Measurements from ENCODE around the gene PRKX.
"Not testable (repeated sequence)": the region's sequence is repeated elsewhere in the genome, so short reads cannot be mapped to it uniquely, and the experiment has no call there.

The PRKX gene

GRCh38 chrX:3713225-3713936, at the start of gene PRKX:
Gene PRKX, minus strand, starts transcription at chrX:3713649. Its CDS starts 396 bp downstream, at chrX:3713253.
- Histone ChIP-seq H3K27ac (peak within 1 kb of the TSS; percentile 49 to 81), H3K4me3 (peak within 1 kb of the TSS; percentile 90)
- TF ChIP-seq, protein P1, sequence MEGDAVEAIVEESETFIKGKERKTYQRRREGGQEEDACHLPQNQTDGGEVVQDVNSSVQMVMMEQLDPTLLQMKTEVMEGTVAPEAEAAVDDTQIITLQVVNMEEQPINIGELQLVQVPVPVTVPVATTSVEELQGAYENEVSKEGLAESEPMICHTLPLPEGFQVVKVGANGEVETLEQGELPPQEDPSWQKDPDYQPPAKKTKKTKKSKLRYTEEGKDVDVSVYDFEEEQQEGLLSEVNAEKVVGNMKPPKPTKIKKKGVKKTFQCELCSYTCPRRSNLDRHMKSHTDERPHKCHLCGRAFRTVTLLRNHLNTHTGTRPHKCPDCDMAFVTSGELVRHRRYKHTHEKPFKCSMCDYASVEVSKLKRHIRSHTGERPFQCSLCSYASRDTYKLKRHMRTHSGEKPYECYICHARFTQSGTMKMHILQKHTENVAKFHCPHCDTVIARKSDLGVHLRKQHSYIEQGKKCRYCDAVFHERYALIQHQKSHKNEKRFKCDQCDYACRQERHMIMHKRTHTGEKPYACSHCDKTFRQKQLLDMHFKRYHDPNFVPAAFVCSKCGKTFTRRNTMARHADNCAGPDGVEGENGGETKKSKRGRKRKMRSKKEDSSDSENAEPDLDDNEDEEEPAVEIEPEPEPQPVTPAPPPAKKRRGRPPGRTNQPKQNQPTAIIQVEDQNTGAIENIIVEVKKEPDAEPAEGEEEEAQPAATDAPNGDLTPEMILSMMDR (IDR thresholded peaks at IDR 0.05): no peak
- no peak for DNase-seq (ENCODE audit: low spot score)

DNA sequence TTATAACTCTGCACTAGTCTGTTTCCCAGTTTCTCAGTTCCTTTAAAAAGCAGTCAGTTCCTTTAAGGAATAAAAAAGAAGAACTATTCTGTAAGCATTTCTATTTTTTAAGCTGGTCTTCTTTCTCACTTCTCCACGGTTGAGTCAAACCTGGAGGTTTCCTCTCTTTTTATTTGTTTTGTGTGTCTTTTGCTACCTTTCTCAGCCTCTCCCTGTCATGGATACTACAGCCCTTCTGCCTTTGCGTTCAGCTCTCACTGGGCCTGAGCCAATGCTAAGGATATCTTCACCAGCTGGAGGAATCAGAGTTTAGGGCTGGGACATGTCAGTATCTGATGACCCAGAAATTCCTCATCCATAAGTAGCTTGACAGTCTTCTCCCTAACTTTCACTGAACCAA, 49.7 kb upstream of the PRKX start:
- TF ChIP-seq, protein P1 (IDR thresholded peaks at IDR 0.05): no peak
- no peak overlapping the region for H3K27ac ChIP-seq
- no peak overlapping the region for H3K4me3 ChIP-seq
- DNase-seq (ENCODE audit: low spot score): no peak

GRCh38 chrX:3757510-3758025, 44.1 kb upstream of the PRKX start:
- no peak overlapping the region for H3K27ac ChIP-seq
- DNase-seq (ENCODE audit: low spot score): no peak
- TF ChIP-seq, protein P1 (IDR thresholded peaks at IDR 0.05): no peak
- no peak overlapping the region for H3K4me3 ChIP-seq

- DNase-seq (ENCODE audit: low spot score): no peak
- Histone ChIP-seq H3K27ac (no peak overlapping the region), H3K4me3 (no peak overlapping the region)
- TF ChIP-seq, protein P1 (IDR thresholded peaks at IDR 0.05): no peak
Measured at GRCh38 chrX:3748052-3748559, 34.7 kb upstream of the PRKX start.

DNA sequence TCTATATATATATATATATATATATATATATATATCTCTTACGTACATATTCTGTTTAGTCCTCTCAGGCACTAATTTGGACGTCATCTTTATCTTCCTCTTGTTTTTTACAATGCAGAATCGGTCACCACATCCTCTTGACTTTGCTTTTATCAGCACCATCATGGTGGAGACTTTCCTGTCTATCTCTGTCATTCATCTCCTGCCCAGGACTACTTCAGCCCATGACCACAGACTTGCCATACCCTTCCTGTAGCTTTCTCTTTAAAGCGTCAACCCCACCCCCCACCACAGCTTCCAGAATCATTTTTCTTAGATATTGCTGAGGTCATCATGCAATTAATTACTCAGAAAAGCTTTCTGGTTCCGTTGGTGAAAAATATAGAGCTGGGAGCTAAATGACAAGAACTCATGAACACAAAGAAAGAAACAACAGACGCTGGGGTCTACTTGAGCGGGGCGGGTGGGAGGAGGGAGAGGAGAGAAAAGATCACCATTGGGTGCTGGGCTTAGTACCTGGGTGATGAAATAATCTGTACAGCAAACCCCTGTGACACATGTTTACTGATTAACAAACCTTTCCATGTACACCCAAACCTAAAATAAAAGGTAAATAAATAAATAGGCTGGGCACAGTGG, 30.5 kb upstream of the PRKX start:
- Histone ChIP-seq H3K27ac (no peak overlapping the region), H3K4me3 (no peak overlapping the region)
- TF ChIP-seq, protein P1 (IDR thresholded peaks at IDR 0.05): no peak
- no peak for DNase-seq (ENCODE audit: low spot score)

- not testable (repeated sequence) for DNase-seq (ENCODE audit: low spot score); H3K27ac ChIP-seq; H3K4me3 ChIP-seq
Measured at GRCh38 chrX:3740946-3741345, 27.5 kb upstream of the PRKX start.

DNA sequence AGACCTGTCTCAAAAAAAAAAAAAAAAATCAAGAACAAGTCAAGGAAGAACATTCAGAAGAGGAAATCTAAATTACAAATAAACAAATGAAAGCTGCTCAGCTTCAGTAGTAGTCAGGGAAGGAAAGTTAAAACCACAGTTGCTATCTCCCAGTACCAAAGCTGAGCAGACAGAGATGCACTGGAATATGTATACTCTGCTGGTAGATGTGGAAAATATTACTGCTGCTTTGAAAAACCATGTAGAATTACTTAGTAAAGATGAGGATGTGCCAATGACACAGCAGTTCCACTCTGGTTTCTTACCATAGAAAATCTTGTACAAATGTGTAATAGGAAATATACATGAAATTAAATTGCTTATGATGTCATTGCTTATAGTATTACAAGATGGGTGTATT, 25.1 kb upstream of the PRKX start:
- TF ChIP-seq, protein P1 (IDR thresholded peaks at IDR 0.05): no peak
- H3K27ac ChIP-seq: no peak overlapping the region
- no peak overlapping the region for H3K4me3 ChIP-seq
- DNase-seq (ENCODE audit: low spot score): no peak

DNA sequence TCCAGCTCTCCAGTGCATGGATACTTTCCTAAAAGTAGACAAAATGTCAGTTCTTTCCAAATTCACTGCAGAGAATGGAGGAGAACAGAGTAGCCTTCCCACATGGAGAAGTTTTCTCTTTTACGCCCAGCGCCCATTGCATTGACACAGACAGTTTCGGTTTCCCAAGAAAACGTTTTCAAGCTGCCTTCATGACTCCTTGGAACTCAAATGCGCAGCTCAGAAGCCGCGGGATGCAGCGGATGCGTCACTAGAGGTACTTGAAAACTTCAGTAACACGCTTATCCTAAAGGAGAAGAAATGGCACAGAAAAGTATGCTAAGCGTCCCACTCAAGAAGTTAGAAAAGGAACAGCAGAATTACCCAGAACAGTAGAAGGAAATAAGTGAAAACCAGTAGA, 23.1 kb upstream of the PRKX start:
- H3K4me3 ChIP-seq; DNase-seq (ENCODE audit: low spot score); H3K27ac ChIP-seq: not testable (repeated sequence)

DNA sequence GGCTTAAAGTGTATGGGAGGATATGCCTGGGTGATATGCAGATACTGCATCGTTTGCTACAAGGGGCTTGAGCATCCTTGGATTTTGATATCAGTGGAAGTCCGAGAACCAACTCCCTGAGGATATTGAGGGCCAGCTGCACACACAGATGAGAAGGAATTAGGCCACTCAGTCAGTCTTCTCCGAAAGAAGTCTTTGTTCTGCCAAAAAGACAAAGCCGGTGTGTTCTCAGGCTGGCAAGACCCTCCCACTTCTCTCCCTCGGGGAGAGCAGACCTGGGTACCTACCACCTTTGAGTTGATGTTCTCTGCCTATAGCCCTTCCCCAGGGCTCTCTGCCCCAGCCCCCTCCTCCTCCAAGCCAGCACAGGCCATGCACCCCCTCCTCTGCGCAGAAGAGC, 22.4 kb upstream of the PRKX start:
- DNase-seq (ENCODE audit: low spot score); H3K27ac ChIP-seq; H3K4me3 ChIP-seq: not testable (repeated sequence)

GRCh38 chrX:3734456-3734855, 21.0 kb upstream of the PRKX start:
- not testable (repeated sequence) for H3K27ac ChIP-seq; H3K4me3 ChIP-seq; DNase-seq (ENCODE audit: low spot score)

Data from coronary artery (tissue), 2 donors.